LNCaP clone FGC (cell line): ENCODE results near the gene MPP7.
A peak's percentile ranks its signal among the peaks of the same experiment; 100 is the strongest.
"Not testable (repeated sequence)": the region's sequence is repeated elsewhere in the genome, so short reads cannot be mapped to it uniquely, and the experiment has no call there.

Experiments used
- DNase-seq: peaks from one replicate; pipeline ENCODE4 v3.0.0-alpha.2; 2011; ENCODE audit warnings: low read depth
- H3K4me3 ChIP-seq: 2 replicates; pipeline ENCODE4 v1.5.1; 2011; ENCODE audit warnings: mild to moderate bottlenecking, low read depth, low read length, control low read depth
- CTCF ChIP-seq: IDR thresholded peaks from 2 replicates; pipeline ENCODE4 v1.5.1; 2012; ENCODE audit warnings: mild to moderate bottlenecking; ENCODE audit not compliant: control insufficient read depth, insufficient read depth; ENCODE audit errors: extremely low read depth

Gene MPP7

DNA sequence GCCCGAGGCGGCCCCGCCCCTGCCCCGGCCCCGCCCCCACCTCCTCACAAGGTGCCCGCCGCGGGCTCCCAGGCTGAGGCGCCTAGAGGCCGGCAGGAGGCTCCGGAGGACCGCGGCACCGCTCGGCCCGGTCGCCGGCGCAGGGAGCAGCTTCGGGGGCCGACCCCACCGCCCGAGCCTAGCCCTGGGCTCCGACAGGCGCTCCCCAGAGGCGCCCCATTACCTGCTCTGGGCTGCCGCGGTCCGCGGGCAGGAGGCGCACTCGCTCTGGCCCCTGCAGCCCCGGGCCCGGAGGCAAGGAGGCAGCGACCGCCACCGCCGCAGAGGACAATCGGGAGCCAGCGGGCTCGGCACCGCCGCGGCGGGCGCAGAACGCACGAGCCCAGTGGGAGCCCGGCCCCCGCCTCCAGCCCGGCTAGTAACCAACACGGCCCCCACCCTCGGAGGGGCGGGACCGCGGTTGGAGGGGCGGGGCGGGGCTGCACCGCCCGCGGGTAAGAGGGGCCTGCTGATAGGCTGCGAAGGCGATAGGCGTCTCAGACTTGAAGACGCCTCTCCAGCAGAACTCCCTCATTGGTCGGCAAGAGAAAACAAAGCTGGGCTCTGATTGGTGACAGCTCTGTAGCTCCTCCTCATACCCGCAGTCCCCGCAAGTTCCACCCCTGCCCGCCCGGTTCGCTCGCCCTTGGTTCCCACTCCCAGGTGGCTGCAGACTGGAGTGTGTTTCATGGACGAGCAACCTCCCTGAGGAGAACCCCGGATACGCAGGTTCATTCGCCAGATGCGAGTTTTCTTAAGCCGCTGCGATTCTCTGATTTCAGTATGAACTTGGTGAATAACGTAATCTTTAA is at the start of gene MPP7:
MPP7 (minus strand) TSS at position 427 of the 851 bp plus-strand sequence. CDS start 64,460 bp downstream, outside the sequence.
- peak within 1 kb of the TSS; percentile 66 for H3K4me3 ChIP-seq
- TF ChIP-seq CTCF: peak; percentile 45
- DNase-seq: peak; percentile 99

DNA sequence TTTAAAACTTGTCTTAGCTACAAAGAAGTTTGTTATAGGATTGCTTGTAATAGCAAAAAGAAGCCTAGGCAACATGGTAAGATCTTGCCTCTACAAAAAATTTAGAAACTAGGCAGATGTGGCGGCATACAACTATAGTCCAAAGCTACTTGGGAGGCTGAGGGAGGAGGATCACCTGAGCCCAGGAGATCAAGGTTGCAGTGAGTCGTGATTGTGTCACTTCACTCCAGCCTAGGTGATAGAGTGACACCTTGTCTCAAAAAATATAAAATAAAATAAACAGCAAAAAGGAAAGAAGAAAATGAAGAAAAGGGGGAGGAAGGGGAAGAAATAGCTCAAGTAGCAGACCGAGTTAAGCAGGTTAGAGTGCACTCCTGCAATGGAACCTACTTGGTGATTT is 47.0 kb upstream of the MPP7 start:
- no peak for TF ChIP-seq CTCF
- DNase-seq: no peak
- H3K4me3 ChIP-seq: no peak overlapping the region

GRCh38 chr10:28343987-28344895 is 41.4 kb upstream of the MPP7 start:
- no peak for DNase-seq
- H3K4me3 ChIP-seq: no peak overlapping the region
- no peak for TF ChIP-seq CTCF

- DNase-seq: no peak
Measured at GRCh38 chr10:28343252-28343651, 40.4 kb upstream of the MPP7 start.

GRCh38 chr10:28341679-28342078 is 38.8 kb upstream of the MPP7 start:
- not testable (repeated sequence) for DNase-seq, H3K4me3 ChIP-seq

More at GRCh38 chr10:28343252-28343651, 40.4 kb upstream of the MPP7 start:
- no peak overlapping the region for H3K4me3 ChIP-seq
- TF ChIP-seq CTCF: no peak

DNA sequence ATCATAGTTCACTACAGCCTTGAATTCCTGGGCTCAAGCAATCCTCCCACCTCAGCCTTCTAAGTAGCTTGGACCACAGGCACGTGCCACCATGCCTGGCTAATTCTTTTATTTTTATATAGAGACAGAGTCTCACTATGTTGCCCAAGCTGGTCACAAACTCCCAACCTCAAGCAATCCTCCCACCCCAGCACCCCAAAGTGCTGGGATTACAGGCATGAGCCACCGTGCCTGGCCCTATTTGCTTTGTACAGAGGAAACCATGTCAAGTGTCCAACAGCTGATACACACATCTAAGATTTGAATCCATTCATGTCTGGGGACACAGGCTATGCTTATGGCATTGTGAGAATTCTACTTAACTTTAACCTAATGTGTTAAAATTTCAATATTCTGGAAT is 29.9 kb upstream of the MPP7 start:
- no peak for TF ChIP-seq CTCF
- no peak for DNase-seq
- H3K4me3 ChIP-seq: no peak overlapping the region

DNA sequence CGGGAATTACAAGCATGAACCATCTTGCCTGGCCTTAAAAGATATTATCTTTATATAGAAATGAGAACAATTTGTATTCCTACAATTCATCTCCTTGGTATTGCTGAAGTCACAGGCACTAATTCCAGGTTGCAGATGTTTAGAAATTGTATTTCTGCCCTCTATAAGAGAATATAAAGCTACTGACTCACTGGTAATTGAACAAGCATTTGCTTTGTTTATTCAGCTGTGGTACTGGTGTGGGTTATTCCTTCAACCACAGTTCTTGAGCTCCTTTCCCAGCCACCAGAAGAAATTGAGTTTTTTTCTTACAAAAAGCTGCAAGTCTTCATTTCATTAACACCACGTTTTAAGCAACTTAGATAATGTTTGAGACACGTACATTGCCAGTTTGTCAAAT is 29.0 kb upstream of the MPP7 start:
- H3K4me3 ChIP-seq: no peak overlapping the region
- DNase-seq: no peak
- no peak for TF ChIP-seq CTCF
